ENCODE results near the gene AFF3. TPM values are rescaled to one million over a fixed set of nuclear protein-coding genes. Genes with fewer than 3 reads are reported as not detected.

Gene AFF3
- total RNA-seq, 1 experiment from 2014 or later = 0.22 TPM

- Histone ChIP-seq H3K79me2 (ENCODE audit: insufficient read depth, low read length) (no peaks in the 10 kb centered on the region), H3K14ac (ENCODE audit: insufficient read depth, low read length) (no peak overlapping the region), H3K4me1 (ENCODE audit: insufficient read depth, low read length) (no peaks in the 10 kb centered on the region), H2BK5ac (ENCODE audit: insufficient read length, low read length) (no peak overlapping the region), H2AFZ (ENCODE audit: low read length) (no peak overlapping the region), H3K9me3 (ENCODE audit: control insufficient read depth, low read depth, low read length) (no peaks in the 10 kb centered on the region), H3K4me2 (ENCODE audit: insufficient read depth, insufficient read length, low read length) (no peak overlapping the region), H4K8ac (replicated peaks; ENCODE audit: insufficient read length, low read depth, low read length) (no peak overlapping the region), H3K4ac (ENCODE audit: low read depth, low read length) (no peak overlapping the region), H3K27ac (ENCODE audit: insufficient read length, low read depth, low read length) (no peak overlapping the region), H3K18ac (ENCODE audit: insufficient read length, low read depth, low read length) (no peak overlapping the region), H3K79me1 (ENCODE audit: insufficient read depth, low read depth, low read length, poor library complexity, severe bottlenecking) (no peaks in the 10 kb centered on the region), H2BK20ac (ENCODE audit: low read depth, low read length, poor library complexity, severe bottlenecking) (no peak overlapping the region), H2BK120ac (ENCODE audit: low read depth, low read length, poor library complexity, severe bottlenecking) (no peak overlapping the region), H3K23ac (ENCODE audit: insufficient read length, low read depth, low read length) (no peak overlapping the region), H3K23me2 (ENCODE audit: insufficient read length, low read depth, low read length, poor library complexity, severe bottlenecking) (no peaks in the 10 kb centered on the region), H4K20me1 (ENCODE audit: control insufficient read depth, insufficient read depth, insufficient read length) (no peaks in the 10 kb centered on the region), H2BK12ac (ENCODE audit: insufficient read length, low read depth, low read length) (no peak overlapping the region), H3K27me3 (ENCODE audit: insufficient read depth, low read length) (no peaks in the 10 kb centered on the region), H3K56ac (ENCODE audit: insufficient read length, low read depth, low read length) (no peak overlapping the region), H3K9ac (ENCODE audit: extremely low read depth, insufficient read length, low read length) (no peak overlapping the region), H2BK15ac (ENCODE audit: low read depth, low read length) (no peak overlapping the region), H3T11ph (ENCODE audit: low read length) (no peak overlapping the region), H2AK5ac (ENCODE audit: insufficient read length, low read length) (no peak overlapping the region), H4K91ac (ENCODE audit: insufficient read length, low read depth, low read length) (no peak overlapping the region), H4K5ac (ENCODE audit: insufficient read length, low read depth, low read length) (no peak overlapping the region)
- DNase-seq = no peak
- Mint-ChIP-seq H3K36me3 (ENCODE audit: insufficient read depth in 1 of 3, low read depth in 3 of 3) (no peaks in the 10 kb centered on the region; a peak in 1 of 7 replicates), H3K4me3 (no peak overlapping the region), H3K4me1 (no peaks in the 10 kb centered on the region), H3K9me3 (0 out of 5 replicates have a peak, but pooled peaks cover 0 to 2% of the 10 kb centered on the region in 2 experiments), H3K27me3 (ENCODE audit: low read depth) (peaks cover 5% of the 10 kb centered on the region; the same call in 1 of the 2 replicates), H3K27ac (no peak overlapping the region)
- TF ChIP-seq CTCF (conservative IDR thresholded peaks at IDR 0.05) = no peak
- no CpG with 5 or more reads among the region's 5 CpGs for WGBS (ENCODE audit: extremely low coverage, insufficient read length, low lambda C conversion rate)
Measured at GRCh38 chr2:99621774-99622173, 520.6 kb downstream of the AFF3 start.
